Measurements from ENCODE around the gene YDJC. TPM values are rescaled to one million over a fixed set of nuclear protein-coding genes. Genes with fewer than 3 reads are reported as not detected.

The YDJC gene
- total and polyA plus RNA-seq, 9 of the 15 experiments (the other 6 are each of a cell fraction or from before 2014, with no cell fraction given), result 13.5 to 871 (median 164) TPM

DNA sequence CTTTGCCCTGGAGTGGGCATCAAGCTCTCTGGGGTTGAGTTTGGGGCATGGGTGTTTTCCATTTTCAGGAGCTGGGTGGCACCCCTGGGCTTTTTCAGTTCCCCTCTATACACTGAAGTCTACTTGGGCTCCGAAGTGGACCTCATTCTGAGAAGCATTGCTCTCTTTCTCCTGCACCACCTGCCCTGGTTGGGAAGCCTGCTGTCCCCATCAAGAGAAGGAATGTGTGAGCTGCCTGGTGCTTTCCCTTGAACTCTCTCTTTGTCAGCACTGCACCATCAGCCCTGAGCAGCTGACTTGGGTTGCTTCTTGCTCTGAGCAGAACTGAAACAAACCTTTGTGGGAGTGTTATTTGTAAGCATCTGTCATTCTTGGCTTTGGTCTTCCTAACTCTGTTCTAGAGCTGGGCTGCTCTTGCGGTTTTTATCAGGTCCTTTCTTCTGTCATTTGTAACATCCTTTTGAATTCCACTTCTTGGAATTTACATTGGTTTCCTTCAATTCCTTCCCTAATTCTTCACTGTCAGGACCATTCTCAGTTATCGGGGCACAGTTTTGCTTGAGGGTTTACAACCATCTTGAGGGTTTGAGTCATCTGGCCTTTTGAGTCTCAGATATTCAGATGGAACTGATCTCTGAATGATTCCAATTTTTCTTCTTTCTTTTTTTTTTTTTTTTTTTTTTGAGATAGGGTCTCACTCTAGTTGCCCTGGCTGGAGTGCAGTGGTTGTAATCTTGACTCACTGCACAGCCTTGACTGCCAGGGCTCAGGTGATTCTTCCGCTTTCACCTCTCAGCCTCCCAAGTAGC is 41.8 kb downstream of the YDJC start (continued):
- TF ChIP-seq, protein P1, sequence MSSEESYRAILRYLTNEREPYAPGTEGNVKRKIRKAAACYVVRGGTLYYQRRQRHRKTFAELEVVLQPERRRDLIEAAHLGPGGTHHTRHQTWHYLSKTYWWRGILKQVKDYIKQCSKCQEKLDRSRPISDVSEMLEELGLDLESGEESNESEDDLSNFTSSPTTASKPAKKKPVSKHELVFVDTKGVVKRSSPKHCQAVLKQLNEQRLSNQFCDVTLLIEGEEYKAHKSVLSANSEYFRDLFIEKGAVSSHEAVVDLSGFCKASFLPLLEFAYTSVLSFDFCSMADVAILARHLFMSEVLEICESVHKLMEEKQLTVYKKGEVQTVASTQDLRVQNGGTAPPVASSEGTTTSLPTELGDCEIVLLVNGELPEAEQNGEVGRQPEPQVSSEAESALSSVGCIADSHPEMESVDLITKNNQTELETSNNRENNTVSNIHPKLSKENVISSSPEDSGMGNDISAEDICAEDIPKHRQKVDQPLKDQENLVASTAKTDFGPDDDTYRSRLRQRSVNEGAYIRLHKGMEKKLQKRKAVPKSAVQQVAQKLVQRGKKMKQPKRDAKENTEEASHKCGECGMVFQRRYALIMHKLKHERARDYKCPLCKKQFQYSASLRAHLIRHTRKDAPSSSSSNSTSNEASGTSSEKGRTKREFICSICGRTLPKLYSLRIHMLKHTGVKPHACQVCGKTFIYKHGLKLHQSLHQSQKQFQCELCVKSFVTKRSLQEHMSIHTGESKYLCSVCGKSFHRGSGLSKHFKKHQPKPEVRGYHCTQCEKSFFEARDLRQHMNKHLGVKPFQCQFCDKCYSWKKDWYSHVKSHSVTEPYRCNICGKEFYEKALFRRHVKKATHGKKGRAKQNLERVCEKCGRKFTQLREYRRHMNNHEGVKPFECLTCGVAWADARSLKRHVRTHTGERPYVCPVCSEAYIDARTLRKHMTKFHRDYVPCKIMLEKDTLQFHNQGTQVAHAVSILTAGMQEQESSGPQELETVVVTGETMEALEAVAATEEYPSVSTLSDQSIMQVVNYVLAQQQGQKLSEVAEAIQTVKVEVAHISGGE (CRISPR knock-in tag; IDR thresholded peaks at IDR 0.05), result no peak
- TF ChIP-seq, protein P2, sequence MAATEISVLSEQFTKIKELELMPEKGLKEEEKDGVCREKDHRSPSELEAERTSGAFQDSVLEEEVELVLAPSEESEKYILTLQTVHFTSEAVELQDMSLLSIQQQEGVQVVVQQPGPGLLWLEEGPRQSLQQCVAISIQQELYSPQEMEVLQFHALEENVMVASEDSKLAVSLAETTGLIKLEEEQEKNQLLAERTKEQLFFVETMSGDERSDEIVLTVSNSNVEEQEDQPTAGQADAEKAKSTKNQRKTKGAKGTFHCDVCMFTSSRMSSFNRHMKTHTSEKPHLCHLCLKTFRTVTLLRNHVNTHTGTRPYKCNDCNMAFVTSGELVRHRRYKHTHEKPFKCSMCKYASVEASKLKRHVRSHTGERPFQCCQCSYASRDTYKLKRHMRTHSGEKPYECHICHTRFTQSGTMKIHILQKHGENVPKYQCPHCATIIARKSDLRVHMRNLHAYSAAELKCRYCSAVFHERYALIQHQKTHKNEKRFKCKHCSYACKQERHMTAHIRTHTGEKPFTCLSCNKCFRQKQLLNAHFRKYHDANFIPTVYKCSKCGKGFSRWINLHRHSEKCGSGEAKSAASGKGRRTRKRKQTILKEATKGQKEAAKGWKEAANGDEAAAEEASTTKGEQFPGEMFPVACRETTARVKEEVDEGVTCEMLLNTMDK (IDR thresholded peaks at IDR 0.05; ENCODE audit: borderline replicate concordance, insufficient read depth, low read depth, low read length, poor library complexity, severe bottlenecking), result no peak
- TF ChIP-seq GTF2E2 (tag; IDR thresholded peaks at IDR 0.05) (no peak), ZNF780A (CRISPR knock-in tag; IDR thresholded peaks at IDR 0.05) (no peak), ZBTB17 (CRISPR knock-in tag; IDR thresholded peaks at IDR 0.05) (peak; percentile 90), ZBTB7A (IDR thresholded peaks at IDR 0.05; ENCODE audit: borderline replicate concordance, control insufficient read depth, low read depth, low read length) (no peak), PHTF2 (CRISPR knock-in tag; IDR thresholded peaks at IDR 0.05) (no peak), BRD4 (IDR thresholded peaks at IDR 0.05) (no peak), CEBPG (CRISPR knock-in tag; IDR thresholded peaks at IDR 0.05) (no peak), CEBPG (tag; conservative IDR thresholded peaks at IDR 0.05 in 1 of 2, IDR thresholded peaks at IDR 0.05 in 1 of 2) (peak in 1 of 2 experiments; percentile 10; a peak in 1 of 4 replicates), GATA2 (CRISPR knock-in tag; IDR thresholded peaks at IDR 0.05) (no peak), NFE2 (IDR thresholded peaks at IDR 0.05; ENCODE audit: low read depth) (no peak)
- TF ChIP-seq, protein P3, sequence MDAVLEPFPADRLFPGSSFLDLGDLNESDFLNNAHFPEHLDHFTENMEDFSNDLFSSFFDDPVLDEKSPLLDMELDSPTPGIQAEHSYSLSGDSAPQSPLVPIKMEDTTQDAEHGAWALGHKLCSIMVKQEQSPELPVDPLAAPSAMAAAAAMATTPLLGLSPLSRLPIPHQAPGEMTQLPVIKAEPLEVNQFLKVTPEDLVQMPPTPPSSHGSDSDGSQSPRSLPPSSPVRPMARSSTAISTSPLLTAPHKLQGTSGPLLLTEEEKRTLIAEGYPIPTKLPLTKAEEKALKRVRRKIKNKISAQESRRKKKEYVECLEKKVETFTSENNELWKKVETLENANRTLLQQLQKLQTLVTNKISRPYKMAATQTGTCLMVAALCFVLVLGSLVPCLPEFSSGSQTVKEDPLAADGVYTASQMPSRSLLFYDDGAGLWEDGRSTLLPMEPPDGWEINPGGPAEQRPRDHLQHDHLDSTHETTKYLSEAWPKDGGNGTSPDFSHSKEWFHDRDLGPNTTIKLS (IDR thresholded peaks at IDR 0.05; ENCODE audit: borderline replicate concordance, low read depth), result no peak

All from K562 (cell line).